ENCODE measurements around the gene FAM171A2.
A peak's percentile ranks its signal among the peaks of the same experiment; 100 is the strongest.
"Not testable (repeated sequence)": the region's sequence is repeated elsewhere in the genome, so short reads cannot be mapped to it uniquely, and the experiment has no call there.

FAM171A2 gene

GRCh38 chr17:44360144-44360533 lies 3.5 kb downstream of the FAM171A2 start:
- DNase-seq: no peak

- no peak for DNase-seq
Measured at GRCh38 chr17:44359458-44360143, 4.1 kb downstream of the FAM171A2 start.

- DNase-seq: no peak
Measured at GRCh38 chr17:44359006-44359405, 4.6 kb downstream of the FAM171A2 start.

- DNase-seq: no peak
Measured at GRCh38 chr17:44358066-44358465, 5.6 kb downstream of the FAM171A2 start.

- DNase-seq: no peak
Measured at GRCh38 chr17:44356241-44356640, 7.4 kb downstream of the FAM171A2 start.

GRCh38 chr17:44355642-44356099 lies 8.0 kb downstream of the FAM171A2 start:
- DNase-seq: no peak

- peak; percentile 57 to 58 for DNase-seq
Measured at GRCh38 chr17:44354582-44355561, 8.8 kb downstream of the FAM171A2 start.

GRCh38 chr17:44353672-44354331 lies 9.9 kb downstream of the FAM171A2 start:
- DNase-seq: no peak

- DNase-seq: no peak
Measured at GRCh38 chr17:44352828-44353671, 10.6 kb downstream of the FAM171A2 start.

GRCh38 chr17:44351961-44352827 lies 11.5 kb downstream of the FAM171A2 start:
- no peak for DNase-seq

GRCh38 chr17:44351464-44351863 lies 12.2 kb downstream of the FAM171A2 start:
- DNase-seq: no peak

- peak; percentile 67 to 72 for DNase-seq
Measured at GRCh38 chr17:44350733-44351226, 12.9 kb downstream of the FAM171A2 start.

- no peak for DNase-seq
Measured at GRCh38 chr17:44349553-44350070, 14.0 kb downstream of the FAM171A2 start.

- no peak for DNase-seq
Measured at GRCh38 chr17:44348988-44349364, 14.7 kb downstream of the FAM171A2 start.

GRCh38 chr17:44348234-44348987 lies 15.2 kb downstream of the FAM171A2 start:
- no peak for DNase-seq

- not testable (repeated sequence) for DNase-seq
Measured at GRCh38 chr17:44347206-44348055, 16.2 kb downstream of the FAM171A2 start.

GRCh38 chr17:44346064-44346844 lies 17.4 kb downstream of the FAM171A2 start:
- no peak for DNase-seq

- DNase-seq: peak; percentile 39 to 46
Measured at GRCh38 chr17:44345454-44346026, 18.1 kb downstream of the FAM171A2 start.

Data from activated CD4-positive, alpha-beta T cell treated with anti-CD3 and anti-CD28 coated beads for 4 hours (primary cell).